ENCODE measurements around the gene NRG2.

Gene NRG2

GRCh38 chr5:139847790-139848507, 195.2 kb downstream of the NRG2 start:
- in situ Hi-C loops (cut with MboI; ENCODE audit: low sequenced_read_pairs) = no loop called here

GRCh38 chr5:139847091-139847490, 196.0 kb downstream of the NRG2 start:
- in situ Hi-C loops (cut with MboI; ENCODE audit: low sequenced_read_pairs) = no loop called here

DNA sequence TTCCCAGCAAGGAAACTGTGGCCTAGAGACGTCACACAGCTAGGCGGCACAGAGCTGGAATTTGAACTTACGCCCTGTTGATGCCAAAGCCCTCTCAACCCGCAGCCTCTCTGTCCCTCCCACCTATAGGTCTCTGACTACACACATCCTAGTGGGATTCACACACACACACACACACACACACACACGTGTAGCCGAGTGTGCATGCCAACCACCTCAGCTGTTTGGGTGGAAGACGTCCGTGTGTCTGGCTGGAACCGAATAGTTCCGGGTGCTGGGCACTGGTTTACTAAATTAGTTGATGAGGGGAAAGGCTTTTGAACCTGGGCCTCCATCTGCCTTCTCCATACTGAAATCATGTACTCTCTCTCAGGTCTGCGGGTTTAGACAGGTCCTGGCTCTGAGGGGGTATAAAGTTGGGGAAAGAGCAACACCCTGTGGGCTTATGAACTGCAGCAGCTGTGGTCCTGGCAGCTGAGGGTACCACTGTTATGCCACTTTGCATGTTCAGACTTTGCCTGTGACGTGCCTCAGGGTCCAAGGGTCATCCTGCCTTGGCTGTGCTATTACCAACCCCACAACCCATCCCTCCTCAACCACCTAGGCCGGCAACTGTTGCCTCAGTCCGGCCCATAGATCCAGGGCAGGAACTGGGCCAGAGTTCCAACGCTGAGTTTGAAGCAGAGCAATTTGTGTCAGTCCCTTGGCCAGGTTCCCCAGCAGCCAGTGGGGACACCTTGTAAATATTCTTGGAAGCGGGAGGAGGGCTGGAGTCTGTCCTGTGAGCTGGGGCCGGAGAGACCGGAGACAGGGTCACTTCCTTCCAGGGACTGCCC, 197.0 kb downstream of the NRG2 start:
- in situ Hi-C loops (cut with MboI; ENCODE audit: low sequenced_read_pairs) = no loop called here

GRCh38 chr5:139844472-139845145, 198.5 kb downstream of the NRG2 start:
- in situ Hi-C loops (cut with MboI; ENCODE audit: low sequenced_read_pairs) = no loop called here

GRCh38 chr5:139843991-139844390, 199.1 kb downstream of the NRG2 start:
- in situ Hi-C loops (cut with MboI; ENCODE audit: low sequenced_read_pairs) = no loop called here

DNA sequence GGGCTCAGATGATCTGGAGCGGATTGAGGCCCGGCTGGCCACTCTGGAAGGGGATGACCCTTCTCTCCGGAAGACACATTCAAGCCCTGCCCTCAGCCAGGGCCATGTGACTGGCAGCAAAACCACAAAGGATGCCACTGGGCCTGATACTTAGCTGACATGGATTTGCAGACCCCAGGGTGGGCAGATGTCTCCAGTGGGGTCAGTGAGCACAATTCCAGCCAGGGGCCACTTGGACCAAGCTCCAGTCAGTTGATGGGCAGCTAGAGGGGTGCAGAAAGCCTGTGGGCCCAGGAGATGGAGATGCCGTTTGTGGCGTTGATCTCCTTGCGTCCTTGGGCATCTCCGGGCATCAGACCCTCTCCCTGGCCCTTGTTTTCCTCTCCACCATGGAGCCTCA, 200.8 kb downstream of the NRG2 start:
- in situ Hi-C loops (cut with MboI; ENCODE audit: low sequenced_read_pairs) = no loop called here

- in situ Hi-C loops (cut with MboI; ENCODE audit: low sequenced_read_pairs) = no loop called here
Observed at GRCh38 chr5:139841549-139841948, 201.6 kb downstream of the NRG2 start.

- in situ Hi-C loops (cut with MboI; ENCODE audit: low sequenced_read_pairs) = no loop called here
Observed at GRCh38 chr5:139839918-139840317, 203.2 kb downstream of the NRG2 start.

- in situ Hi-C loops (cut with MboI; ENCODE audit: low sequenced_read_pairs) = no loop called here
Observed at GRCh38 chr5:139839232-139839815, 203.8 kb downstream of the NRG2 start.

DNA sequence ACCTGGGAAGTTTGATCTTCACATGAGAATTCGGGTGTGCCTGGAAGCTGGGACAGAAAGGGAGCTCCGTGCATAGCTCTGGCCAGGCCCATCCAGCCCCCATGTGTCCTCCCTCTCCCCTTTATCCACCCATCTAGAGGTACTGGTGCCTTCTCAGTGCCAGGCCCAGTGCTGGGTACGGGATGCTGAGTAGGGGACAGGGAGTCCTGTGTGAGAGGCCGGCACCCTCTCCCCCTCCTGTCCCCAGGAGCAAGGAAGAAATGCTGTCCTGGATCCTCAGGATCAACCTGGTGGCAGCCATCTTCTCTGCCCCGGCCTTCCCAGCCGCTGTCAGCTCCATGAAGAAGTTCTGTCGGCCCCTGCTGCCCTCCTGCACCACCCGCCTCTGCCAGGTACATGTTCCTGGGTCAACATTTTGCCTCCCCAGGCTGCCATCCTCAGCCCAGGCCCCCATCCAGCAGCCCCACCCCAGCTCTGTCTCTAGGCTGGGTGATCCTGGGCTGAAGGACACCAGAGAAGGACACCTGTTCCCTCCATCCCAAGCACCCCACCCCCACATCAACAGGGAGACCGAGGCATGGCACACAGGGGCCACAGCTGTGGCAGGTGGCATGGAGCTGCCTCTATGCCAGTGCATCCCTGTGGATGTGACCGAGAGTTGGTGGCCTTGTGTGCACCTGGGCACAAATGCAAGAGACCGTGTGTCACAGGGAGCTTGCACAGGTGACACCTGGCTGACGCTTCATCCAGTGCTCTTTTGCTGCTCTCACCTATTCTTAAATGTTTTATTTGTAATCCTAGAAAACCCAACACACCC, 204.5 kb downstream of the NRG2 start:
- in situ Hi-C loops (cut with MboI; ENCODE audit: low sequenced_read_pairs) = no loop called here

- in situ Hi-C loops (cut with MboI; ENCODE audit: low sequenced_read_pairs) = no loop called here
Observed at GRCh38 chr5:139837711-139838380, 205.3 kb downstream of the NRG2 start.

- in situ Hi-C loops (cut with MboI; ENCODE audit: low sequenced_read_pairs) = no loop called here
Observed at GRCh38 chr5:139836469-139837208, 206.5 kb downstream of the NRG2 start.

- in situ Hi-C loops (cut with MboI; ENCODE audit: low sequenced_read_pairs) = no loop called here
Observed at GRCh38 chr5:139835656-139836055, 207.4 kb downstream of the NRG2 start.

- in situ Hi-C loops (cut with MboI; ENCODE audit: low sequenced_read_pairs) = no loop called here
Observed at GRCh38 chr5:139833525-139833924, 209.6 kb downstream of the NRG2 start.

GRCh38 chr5:139831624-139832023, 211.5 kb downstream of the NRG2 start:
- in situ Hi-C loops (cut with MboI; ENCODE audit: low sequenced_read_pairs) = no loop called here

DNA sequence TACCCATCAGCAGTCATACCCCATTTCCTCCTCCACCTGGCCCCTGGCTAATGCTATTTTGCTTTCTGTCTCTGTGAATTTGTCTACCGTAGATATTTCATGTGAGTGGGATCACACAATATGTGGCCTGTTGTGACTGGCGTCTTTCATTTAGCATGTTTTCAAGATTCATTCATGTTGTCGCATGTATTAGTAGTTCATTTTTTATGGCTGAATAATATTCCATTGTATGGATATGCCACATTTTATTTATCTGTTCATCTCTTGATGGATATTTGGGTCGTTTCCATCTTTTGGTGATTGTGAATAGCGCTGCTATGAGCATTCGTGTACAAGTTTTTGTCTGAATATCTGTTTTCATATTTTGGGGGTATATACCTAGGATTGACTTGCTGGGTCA, 213.6 kb downstream of the NRG2 start:
- in situ Hi-C loops (cut with MboI; ENCODE audit: low sequenced_read_pairs) = no loop called here

- in situ Hi-C loops (cut with MboI; ENCODE audit: low sequenced_read_pairs) = no loop called here
Observed at GRCh38 chr5:139828207-139828895, 214.7 kb downstream of the NRG2 start.

DNA sequence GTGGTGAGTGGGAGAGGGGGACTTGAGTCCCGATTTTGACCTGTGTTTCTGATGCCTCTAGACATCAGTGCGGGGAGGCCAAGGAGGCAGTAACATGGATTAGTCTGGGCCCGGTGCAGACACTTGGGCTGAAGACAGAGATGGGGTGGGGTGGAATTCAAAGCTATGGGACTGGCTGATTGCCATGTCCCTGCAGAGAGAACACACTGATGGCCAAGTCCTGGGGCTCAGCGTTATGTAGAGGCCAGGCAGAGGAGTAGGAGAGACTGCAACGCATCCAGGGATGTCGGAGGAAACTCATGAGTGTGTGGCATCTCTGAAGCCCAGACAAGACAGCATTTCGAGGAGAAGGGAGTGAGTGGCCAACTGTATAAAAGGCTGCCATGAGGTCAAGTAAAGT, 217.4 kb downstream of the NRG2 start:
- in situ Hi-C loops (cut with MboI; ENCODE audit: low sequenced_read_pairs) = no loop called here
